Embryonic facial prominence (tissue), 1 donor: Measurements from ENCODE around the gene SMARCAL1.
"Not testable (repeated sequence)": the region's sequence is repeated elsewhere in the genome, so short reads cannot be mapped to it uniquely, and the experiment has no call there.

Source experiments
- DNase-seq: peaks from one replicate; pipeline ENCODE4 v3.0.0-alpha.2; 2016; ENCODE audit errors: extremely low spot score

SMARCAL1 gene

GRCh38 chr2:216501854-216502253 lies 89.6 kb downstream of the SMARCAL1 start:
- DNase-seq = no peak

- no peak for DNase-seq
These were observed 90.3 kb downstream of the SMARCAL1 start for GRCh38 chr2:216502381-216503158.

- no peak for DNase-seq
These were observed 90.9 kb downstream of the SMARCAL1 start for GRCh38 chr2:216503159-216503629.

DNA sequence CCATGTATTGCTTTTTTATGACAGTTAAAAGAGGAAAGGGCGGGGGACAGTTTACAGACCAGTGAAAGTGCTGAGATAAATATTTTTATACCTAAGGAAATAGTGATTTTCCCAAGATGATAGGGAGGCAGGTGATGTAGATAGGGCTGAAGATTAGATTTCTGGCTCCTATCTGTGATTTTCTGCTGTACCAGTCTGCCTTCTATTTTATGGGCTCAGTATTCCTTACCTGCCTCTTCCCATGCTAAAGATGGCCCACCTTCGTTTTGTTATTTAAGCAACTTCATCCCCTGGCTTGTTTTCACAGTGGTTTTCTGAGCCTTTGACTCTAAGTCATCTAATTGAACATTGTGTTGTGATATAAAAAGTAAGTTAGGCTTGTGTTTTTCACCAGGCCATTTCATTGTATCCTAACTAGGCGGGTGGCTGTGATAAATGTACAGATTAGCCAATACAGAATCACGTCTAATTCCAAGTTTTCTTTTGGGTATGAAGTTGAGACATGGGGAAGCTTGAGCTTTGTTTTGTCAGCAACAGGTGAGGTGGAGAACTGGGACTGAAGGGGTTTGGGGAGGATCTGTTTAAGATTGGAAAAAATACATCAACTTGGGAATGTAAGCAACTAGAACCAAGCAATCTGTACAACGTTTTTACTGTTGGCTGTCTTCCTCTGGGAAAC lies 91.6 kb downstream of the SMARCAL1 start:
- DNase-seq = no peak

DNA sequence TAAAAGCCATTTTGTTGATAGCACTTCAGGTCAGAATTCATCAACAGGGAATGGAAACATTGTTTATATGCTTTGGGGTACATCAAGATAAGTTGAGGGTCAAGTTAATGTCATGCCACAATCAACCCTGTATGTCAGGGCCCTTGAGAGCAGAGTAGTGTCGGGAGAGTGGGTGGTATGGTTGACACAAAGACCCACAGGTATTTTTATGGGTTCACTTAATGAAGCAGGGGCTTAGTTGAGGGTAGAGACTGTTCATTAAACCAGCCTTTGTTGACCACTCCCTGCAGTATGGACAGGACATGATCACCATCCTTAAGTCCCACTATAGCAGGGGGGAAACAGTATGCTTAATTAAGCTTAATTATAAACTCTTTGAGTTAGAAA lies 92.1 kb downstream of the SMARCAL1 start:
- no peak for DNase-seq

DNA sequence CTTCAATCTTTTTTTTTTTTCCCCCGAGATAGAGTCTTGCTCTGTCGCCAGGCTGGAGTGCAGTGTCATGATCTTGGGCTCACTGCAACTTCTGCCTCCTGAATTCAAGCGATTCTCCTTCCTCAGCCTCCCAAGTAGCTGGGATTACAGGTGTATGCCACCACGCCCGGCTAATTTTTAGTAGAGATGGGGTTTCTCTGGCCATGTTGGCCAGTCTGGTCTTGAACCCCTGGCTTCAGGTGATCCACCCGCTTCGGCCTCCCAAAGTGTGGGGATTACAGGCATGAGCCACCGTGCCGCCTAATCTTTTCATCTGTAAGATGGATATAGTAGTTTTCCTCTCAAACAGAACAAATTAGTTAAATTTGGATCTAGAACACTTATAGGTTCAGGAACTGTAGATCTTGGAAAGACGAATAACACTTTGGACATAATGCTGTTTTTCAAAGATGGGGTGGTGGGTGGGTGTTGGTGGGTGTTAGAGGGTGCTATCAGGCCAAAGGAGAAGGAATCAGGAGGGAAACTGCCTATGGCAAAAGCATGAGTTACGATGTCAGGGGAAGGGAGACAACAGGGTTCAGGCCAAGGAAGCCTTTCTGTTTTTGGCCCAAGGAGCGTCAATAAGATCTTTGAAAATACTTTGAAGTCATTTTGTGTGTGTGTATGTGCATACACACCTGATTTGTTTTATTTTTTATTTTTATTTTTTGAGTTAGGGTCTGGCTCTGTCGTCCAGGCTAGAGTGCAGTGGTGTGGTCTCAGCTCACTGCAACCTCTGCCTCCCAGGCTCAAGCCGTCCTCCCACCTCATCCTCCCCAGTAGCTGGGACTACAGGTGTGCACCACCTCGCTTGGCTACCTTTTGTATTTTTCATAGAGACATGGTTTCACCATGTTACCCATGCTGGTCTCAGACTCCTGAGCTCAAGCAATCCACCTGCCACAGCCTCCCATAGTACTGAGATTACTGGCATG lies 93.1 kb downstream of the SMARCAL1 start:
- no peak for DNase-seq

DNA sequence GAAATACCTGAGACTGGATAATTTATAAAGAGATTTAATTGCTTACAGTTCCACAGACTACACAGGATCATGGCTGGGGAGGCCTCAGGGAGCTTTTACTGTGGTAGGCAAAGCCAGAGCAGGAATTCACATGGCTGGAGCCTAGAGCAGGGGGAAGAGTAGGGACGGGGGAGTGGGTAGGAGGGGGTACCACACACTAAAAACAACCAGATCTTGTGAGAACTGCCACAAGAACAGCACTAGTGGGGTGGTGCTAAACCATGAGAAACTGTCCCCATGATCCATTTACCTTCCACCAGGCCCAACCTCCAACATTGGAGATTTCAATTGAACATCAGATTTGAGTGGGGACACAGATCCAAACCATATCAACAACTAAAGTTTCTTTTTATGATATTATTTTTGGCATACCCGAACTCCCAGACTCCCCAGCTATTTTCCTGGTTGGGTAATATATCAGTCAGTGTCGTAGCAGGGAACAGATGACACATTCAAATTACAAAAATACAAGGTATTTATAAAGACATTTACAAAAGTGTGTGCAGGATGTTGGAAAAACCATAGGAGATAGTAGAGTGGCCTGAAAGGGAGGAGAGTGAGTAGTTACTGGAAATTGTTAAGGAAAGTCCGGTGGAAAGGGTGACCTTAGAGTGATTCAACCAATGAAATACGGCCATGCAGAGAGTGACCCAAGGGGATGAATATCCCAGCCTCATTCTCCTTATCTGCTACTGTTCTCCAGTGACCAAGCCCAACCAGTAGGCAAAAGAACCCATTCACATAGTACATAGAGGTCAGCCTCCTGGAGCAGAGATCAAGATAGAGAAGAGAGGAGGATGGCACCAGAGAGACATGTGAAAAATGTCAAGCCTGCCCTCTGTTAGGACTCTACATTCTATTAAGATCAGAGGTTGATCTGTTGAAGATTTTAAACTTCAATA lies 95.2 kb downstream of the SMARCAL1 start:
- DNase-seq = no peak

DNA sequence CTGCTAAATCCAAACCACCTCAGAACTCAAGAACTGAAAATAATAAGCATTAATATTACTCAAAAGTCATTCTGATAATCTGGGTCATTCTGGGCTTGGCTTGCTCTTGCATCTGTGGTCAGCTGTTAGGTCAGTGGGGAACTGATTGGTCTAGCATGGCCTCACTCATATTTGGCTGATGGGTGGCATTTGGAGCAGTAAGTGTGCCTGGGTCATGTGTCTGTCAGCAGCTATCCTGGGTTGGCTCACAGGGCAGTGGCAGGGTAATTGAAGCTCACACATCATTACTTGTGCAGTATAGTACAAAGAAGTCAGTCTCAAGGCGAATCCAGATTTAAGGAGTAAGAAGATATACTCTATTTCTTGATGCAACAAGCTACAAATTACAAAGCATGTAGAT lies 95.9 kb downstream of the SMARCAL1 start:
- no peak for DNase-seq

DNA sequence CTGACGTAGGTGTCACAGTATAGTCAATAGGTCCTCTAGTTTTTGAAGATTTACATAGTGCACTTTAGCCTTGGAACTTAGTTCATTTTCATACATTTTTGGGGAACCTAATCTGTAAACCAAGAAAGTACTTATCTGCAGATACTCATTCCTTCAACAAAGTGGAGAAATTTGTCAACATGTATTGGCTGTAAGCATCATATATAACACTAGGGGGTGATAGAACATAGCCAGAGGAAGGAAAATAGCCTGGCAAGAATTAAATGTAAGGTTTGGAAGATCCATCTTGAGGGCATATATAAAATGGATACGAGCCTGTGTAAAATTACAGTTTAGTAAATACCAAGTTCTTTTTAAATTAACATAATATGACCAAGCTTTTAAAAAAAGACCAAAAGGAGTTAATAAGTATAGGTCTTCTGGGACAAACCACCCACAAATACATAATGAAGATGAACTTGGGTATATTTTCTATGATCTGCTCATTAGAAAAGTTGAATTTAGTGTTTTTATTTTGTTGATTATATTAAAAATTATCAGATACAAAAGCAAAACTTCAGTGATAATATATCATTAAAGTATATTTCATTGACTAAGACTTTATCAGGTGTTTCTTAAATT lies 104.6 kb downstream of the SMARCAL1 start:
- DNase-seq = peak; percentile 72

DNA sequence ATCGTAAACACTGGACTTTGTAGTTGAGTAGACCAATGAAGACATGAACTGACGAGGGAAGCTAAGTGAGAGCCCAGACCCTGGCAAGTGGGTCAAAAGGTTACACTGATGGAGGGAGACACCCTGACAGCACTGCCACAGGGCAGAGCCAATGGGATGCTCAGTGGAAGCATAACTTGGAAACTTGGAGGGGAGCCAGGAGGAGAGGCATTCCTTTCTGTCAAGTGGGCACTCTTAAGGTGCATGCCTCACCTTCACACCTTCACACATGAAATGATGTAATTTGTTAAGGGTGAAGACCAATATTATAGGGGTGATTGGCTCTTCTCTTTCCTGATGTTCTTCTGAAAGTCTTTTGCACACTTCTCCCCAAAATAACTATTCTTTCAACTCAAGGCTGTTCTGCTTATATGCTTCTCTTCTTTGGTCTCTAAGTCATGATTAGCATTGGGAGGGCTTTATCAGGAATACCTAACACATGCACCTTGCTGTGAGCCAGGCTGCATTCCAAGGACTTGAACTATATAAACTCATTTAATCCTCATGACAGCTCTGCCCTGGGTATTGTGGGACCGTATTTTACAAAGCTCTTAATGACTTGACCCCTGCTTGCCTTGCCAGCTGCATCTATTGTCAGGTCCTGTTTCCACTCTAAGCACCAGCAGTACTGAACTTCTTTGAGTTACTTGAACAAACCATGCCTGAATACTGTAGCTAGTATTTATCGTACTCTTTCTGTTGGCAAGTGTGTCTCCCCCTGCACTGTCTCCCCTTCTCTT lies 105.4 kb downstream of the SMARCAL1 start:
- no peak for DNase-seq

- DNase-seq = not testable (repeated sequence)
These were observed 106.4 kb downstream of the SMARCAL1 start for GRCh38 chr2:216518566-216519119.

DNA sequence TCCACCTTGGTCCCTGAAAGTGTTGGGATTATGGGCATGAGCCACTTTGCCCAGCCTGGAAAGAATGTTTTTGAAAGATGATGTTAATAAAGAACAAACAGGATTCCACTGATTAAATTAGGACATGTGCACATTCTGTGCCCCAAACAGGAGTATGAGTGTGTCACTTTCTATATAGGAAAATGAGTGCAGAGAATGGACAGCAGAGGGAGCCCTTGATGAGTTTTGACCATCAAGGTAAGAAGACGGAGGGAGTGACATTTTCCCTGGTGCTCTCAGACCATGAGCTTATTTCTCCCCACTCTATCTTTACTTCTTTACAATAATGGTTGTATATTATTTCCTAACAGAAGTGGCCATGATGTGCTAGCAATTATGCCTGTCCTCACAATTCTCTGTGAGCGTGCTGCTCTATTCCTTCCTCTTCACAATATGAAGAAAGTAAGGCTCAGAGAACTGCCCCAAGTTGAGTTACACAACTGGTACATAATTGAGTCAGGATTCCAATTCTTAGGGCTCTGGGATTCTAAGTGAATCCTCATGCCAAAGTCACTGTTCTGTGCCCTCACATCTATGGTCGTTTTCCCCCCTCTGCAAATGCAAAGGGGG lies 107.0 kb downstream of the SMARCAL1 start:
- DNase-seq = peak; percentile 80

GRCh38 chr2:216520112-216520511 lies 107.8 kb downstream of the SMARCAL1 start:
- DNase-seq = no peak

DNA sequence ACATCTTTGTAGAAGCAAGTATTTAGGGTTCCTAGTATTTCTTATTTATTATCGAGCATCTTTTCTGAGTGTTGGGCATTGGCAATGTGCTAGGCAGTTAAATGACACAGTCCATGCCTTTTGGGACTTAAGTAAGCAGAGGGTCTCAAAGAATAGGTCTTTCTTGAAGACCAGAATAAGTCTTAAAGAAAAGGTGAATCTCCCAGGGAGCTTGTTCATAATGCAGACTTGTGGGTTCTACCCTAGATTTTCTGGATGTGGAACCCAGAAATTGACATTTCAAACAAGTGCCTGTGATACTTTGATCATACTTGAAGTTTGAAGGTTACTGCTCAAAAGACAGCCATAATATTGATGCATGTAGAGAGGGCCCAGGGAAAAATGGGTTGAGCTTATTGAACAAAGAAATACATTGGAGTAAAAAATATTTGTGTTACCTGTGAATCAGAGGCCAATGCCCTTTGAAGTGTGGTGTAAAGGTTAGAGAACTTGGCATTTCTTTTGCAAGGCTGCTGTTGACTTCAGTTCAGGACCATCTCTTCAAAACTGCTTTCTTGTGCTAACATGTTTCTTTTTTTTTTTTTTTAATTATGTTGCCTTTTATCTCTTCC lies 110.7 kb downstream of the SMARCAL1 start:
- DNase-seq = no peak

GRCh38 chr2:216525972-216526371 lies 113.7 kb downstream of the SMARCAL1 start:
- no peak for DNase-seq

DNA sequence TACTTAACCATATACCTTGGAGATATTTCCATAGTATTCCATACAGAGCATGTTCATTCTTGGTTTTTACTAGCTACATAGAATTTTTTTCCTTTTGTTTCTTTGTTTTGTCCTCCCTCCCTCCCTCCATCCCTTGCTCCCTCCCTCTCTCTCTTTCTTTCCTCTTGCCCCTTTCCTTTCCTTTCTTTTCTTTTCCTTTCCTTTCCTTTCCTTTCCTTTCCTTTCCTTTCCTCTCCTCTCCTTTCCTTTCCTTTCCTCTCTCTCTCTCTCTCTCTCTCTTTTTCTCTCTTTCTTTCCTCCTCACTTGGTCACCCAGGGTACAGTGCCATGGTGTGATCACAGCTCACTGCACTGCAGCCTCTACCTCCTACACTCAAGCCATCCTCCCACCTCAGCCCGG lies 114.7 kb downstream of the SMARCAL1 start:
- DNase-seq = no peak

- DNase-seq = no peak
These were observed 115.3 kb downstream of the SMARCAL1 start for GRCh38 chr2:216527600-216527999.

DNA sequence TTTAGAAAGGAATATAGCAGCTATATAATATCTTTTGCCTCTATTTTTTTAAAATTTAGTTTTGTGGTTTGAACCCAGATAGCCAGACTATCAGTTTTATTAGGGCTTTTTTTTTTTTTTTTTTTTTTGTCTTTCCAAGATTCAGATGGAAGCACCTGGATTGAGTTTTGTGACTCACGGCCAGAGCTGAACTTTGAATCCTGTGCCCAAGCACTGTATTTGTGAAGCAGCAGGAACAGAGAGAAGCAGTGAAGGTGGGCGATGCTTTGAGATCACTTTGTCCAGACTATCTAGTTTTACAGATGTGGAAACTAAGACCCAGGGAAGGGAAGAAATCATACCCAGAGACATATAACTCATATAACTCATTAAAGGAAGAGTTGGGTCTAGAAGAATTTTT lies 120.3 kb downstream of the SMARCAL1 start:
- DNase-seq = no peak
